Measurements from ENCODE around the gene GNA12.

DNA sequence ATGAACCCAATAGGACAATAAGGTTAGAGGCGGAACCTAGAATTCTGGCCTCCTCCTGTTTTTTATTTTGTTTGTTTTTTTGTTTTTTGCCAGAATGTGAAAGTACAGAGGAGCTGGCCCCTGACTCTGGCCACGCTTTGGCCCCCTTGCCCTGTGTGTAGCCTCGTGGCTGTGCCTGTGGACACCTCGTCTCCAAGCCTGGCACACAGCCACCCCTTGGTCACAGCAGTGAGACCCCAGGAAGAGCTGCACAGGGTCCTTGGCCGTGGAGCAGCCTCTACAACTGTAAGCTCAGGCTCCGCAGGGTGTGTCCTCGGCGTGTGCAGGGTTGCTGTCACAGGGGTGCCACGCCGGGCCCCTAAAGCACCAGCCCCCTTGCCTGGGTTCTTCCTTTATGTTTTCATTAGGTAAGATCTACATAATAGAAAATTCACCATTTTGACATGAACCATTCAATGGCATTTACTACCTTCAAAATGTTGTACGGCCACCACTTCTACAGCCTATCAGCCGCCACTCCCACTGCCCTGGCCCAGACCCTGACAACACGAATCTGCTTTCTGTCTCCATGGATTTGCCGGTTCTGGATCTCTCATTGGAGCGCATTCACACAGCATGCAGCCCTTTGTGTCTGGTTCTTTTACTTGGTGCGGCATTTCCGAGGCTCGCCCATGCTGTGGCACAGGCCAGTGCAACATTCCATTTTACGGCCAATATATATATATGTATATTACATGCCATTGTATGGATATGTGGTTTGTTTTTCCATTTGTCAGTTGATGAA lies 105.2 kb downstream of the GNA12 start:
- TF ChIP-seq TAF1 (IDR thresholded peaks at IDR 0.05; ENCODE audit: borderline replicate concordance, insufficient read depth, low read length) (no peak), POLR2AphosphoS5 (IDR thresholded peaks at IDR 0.05; ENCODE audit: low read depth, low read length) (no peak)

Data from PFSK-1 (cell line).